ENCODE results near the gene FLOT1.

DNA sequence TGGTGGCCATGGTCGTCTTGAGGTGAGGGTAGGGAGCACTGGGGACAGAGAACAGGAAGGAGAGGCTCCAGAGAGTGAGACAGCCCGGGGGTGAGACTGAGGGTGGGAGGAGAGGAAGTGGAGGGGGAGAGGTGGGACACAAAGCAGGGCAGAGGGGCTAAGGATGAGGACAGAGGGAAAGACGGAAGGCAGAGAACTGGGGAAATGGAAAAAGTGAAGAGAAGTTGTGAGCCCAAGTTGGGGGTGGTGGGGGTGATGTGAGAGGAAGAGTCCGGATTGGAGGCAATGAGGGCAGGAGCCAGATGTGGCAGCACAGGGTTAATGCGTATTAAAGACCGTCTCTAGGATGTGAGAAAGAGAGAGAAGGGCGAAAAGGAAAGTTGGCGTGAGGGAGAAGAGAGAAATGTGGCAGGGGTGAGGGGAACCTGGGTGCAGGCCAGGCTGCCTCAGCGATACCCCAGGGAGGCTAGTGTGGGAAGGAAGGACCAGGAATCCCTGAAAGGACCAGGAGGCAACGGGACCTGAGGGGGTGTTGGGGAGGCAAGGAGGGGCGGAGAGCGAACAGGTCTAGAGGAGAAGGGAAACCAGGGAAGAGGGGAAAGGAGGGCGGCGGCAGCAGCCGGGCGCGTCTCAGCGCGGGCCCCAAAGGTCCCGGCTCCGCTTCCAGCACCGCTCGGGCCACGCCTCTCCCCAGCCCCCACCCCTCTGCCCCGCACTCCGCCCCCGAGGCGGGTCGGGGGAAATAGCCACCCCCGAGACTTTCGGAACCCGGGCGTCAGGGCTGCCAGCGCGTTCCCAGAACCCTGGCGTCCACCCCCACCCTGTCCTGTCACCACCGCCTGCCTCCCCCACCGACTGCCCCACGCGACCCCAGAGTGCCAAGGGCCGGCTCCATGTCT lies 56.2 kb downstream of the FLOT1 start, which contains the start of gene PPP1R18:
- TF ChIP-seq CTCF (IDR thresholded peaks at IDR 0.05) = no peak
- peak in 2 of 4 donors; percentile 31 to 72 for TF ChIP-seq POLR2A (IDR thresholded peaks at IDR 0.05)

Data from esophagus squamous epithelium (tissue), 4 donors.